Skeletal muscle cell (primary cell): ENCODE results near the gene ECT2.
A peak's percentile ranks its signal among the peaks of the same experiment; 100 is the strongest.
"Not testable (repeated sequence)": the region's sequence is repeated elsewhere in the genome, so short reads cannot be mapped to it uniquely, and the experiment has no call there.

Experiments used
- DNase-seq: peaks from one replicate; pipeline ENCODE4 v3.0.0-alpha.2; 2010; ENCODE audit warnings: low read depth
- H3K4me3 ChIP-seq: 2 replicates; pipeline ENCODE4 v1.5.1; 2011; ENCODE audit warnings: low read depth, mild to moderate bottlenecking, control low read depth, low read length, moderate library complexity

ECT2 gene

GRCh38 chr3:172803489-172803888 is 53.0 kb downstream of the ECT2 start:
- no peak overlapping the region for H3K4me3 ChIP-seq
- DNase-seq = no peak

GRCh38 chr3:172804323-172804722 is 53.8 kb downstream of the ECT2 start:
- no peak overlapping the region for H3K4me3 ChIP-seq
- no peak for DNase-seq

GRCh38 chr3:172808969-172809546 is 58.5 kb downstream of the ECT2 start:
- peak; percentile 7 for DNase-seq
- no peak overlapping the region for H3K4me3 ChIP-seq

GRCh38 chr3:172811099-172811498 is 60.6 kb downstream of the ECT2 start:
- no peak overlapping the region for H3K4me3 ChIP-seq
- no peak for DNase-seq

- DNase-seq = no peak
- no peak overlapping the region for H3K4me3 ChIP-seq
Observed at GRCh38 chr3:172813462-172813861, 62.9 kb downstream of the ECT2 start.

GRCh38 chr3:172814738-172815137 is 64.2 kb downstream of the ECT2 start:
- DNase-seq = no peak
- H3K4me3 ChIP-seq = no peak overlapping the region

GRCh38 chr3:172815857-172816256 is 65.3 kb downstream of the ECT2 start:
- no peak overlapping the region for H3K4me3 ChIP-seq
- no peak for DNase-seq

- no peak for DNase-seq
- no peak overlapping the region for H3K4me3 ChIP-seq
Observed at GRCh38 chr3:172816281-172816680, 65.8 kb downstream of the ECT2 start.

- H3K4me3 ChIP-seq = no peak overlapping the region
- no peak for DNase-seq
Observed at GRCh38 chr3:172816968-172817367, 66.4 kb downstream of the ECT2 start.

GRCh38 chr3:172820492-172820891 is 70.0 kb downstream of the ECT2 start:
- H3K4me3 ChIP-seq = no peak overlapping the region
- no peak for DNase-seq

GRCh38 chr3:172824229-172824628 is 73.7 kb downstream of the ECT2 start:
- H3K4me3 ChIP-seq = no peak overlapping the region
- no peak for DNase-seq

- not testable (repeated sequence) for H3K4me3 ChIP-seq, DNase-seq
Observed at GRCh38 chr3:172827231-172827630, 76.7 kb downstream of the ECT2 start.

GRCh38 chr3:172832983-172833382 is 82.5 kb downstream of the ECT2 start:
- H3K4me3 ChIP-seq = no peak overlapping the region
- DNase-seq = no peak

GRCh38 chr3:172836390-172836997 is 86.0 kb downstream of the ECT2 start:
- no peak for DNase-seq

GRCh38 chr3:172839679-172840078 is 89.2 kb downstream of the ECT2 start:
- H3K4me3 ChIP-seq = no peak overlapping the region
- no peak for DNase-seq

More at GRCh38 chr3:172836390-172836997, 86.0 kb downstream of the ECT2 start:
- H3K4me3 ChIP-seq = no peak overlapping the region

- no peak for DNase-seq
- H3K4me3 ChIP-seq = no peak overlapping the region
Observed at GRCh38 chr3:172840463-172840862, 89.9 kb downstream of the ECT2 start.

GRCh38 chr3:172840913-172841312 is 90.4 kb downstream of the ECT2 start:
- H3K4me3 ChIP-seq = no peak overlapping the region
- no peak for DNase-seq

GRCh38 chr3:172844428-172844827 is 93.9 kb downstream of the ECT2 start:
- DNase-seq = no peak
- no peak overlapping the region for H3K4me3 ChIP-seq

- no peak overlapping the region for H3K4me3 ChIP-seq
- no peak for DNase-seq
Observed at GRCh38 chr3:172846103-172846561, 95.6 kb downstream of the ECT2 start.

GRCh38 chr3:172846706-172847105 is 96.2 kb downstream of the ECT2 start:
- H3K4me3 ChIP-seq = no peak overlapping the region
- DNase-seq = no peak

GRCh38 chr3:172847292-172847691 is 96.8 kb downstream of the ECT2 start:
- DNase-seq = no peak
- H3K4me3 ChIP-seq = no peak overlapping the region
